Activated CD8-positive, alpha-beta memory T cell treated with anti-CD3 and anti-CD28 coated beads, Interleukin-2, amount 50 U/mL, for 1 hour (primary cell): ENCODE data around the gene SORBS2.
"Not testable (repeated sequence)": the region's sequence is repeated elsewhere in the genome, so short reads cannot be mapped to it uniquely, and the experiment has no call there.

Experiments used
- DNase-seq: peaks from one replicate; pipeline ENCODE4 v3.0.0-alpha.2; 2020; ENCODE audit errors: extremely low read depth

SORBS2 gene

DNA sequence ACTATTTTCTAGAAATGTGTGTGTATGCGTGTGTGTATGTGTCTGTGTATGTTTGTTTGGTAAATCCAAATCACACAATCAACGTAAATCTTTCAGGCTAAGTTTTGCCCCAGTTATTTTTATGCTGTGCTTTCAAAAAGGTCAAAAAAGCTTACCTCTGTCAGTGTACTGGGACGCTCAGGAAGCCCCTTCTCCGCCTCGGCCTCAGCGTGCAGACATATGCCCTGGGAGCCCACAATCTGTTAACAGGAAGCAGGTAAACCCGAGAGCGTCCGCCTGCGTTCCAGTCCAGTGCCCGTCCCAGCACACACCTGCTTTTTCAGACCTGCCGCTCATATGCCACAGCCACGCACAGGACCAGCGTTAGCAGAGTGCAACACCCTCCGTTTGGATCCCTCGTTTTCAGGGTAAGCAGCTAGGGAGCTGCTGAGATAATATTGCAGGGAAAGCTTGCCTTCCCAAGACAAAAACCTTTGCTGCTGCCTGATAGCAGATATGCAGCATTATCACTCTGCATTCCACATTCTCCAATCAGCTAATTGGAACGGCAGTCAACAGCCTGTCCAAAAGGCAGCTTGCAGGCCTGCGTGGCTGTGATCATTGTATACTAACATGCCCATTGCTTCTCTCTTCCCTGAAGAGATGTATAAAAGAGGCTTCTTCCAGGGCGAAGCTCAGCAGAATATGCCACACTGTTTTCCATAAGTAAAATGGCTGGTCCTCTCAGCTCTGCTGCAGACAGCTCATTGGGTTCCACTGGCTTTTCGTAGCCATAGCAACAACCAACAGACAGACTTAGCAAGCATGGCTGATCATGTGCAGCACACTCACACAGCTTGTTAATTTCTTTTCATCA is at the start of gene SORBS2:
Gene SORBS2 (minus strand): TSS at position 686 of the 856 bp plus-strand sequence. CDS start 121,623 bp downstream, outside the sequence.
- DNase-seq = no peak

DNA sequence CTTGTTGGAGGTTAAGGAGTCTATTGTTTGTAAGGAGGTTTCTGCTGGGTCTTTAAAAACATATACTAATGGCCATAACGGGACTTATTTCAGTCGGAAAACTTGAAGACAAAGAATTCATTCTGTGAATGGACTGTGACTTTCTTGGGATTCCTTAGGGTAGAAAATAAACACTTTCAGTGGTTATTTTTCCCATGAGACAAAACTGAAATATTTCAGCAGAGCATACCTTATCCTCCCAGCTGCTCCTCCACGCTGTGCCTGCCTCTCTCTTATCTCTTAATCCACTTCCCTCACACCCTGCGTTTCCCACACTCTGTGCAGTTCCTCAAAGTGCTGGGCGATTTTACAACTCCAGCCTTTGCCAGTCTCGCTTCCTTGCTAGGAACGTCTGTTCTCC is 47.1 kb upstream of the SORBS2 start:
- DNase-seq = no peak

DNA sequence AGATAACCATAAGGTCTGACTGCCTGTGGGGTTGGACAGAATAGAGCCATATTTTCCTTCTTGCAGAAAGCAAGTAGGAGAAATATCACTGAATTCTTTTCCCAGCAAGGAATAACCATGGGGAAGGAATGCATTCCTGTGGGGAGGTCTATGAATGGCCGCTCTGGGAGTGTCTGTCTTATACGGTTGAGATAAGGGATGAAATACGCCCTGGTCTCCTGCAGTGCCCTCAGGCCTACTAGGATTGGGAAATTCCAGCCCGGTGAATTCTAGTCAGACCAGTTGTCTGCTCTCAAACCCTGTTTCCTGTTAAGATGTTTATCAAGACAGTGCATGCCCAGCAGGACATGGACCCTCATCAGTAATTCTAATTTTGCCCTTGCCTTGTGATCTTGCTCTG is 45.6 kb upstream of the SORBS2 start:
- not testable (repeated sequence) for DNase-seq

GRCh38 chr4:185853841-185854240 is 41.8 kb upstream of the SORBS2 start:
- DNase-seq = no peak

GRCh38 chr4:185852961-185853360 is 41.0 kb upstream of the SORBS2 start:
- DNase-seq = no peak

DNA sequence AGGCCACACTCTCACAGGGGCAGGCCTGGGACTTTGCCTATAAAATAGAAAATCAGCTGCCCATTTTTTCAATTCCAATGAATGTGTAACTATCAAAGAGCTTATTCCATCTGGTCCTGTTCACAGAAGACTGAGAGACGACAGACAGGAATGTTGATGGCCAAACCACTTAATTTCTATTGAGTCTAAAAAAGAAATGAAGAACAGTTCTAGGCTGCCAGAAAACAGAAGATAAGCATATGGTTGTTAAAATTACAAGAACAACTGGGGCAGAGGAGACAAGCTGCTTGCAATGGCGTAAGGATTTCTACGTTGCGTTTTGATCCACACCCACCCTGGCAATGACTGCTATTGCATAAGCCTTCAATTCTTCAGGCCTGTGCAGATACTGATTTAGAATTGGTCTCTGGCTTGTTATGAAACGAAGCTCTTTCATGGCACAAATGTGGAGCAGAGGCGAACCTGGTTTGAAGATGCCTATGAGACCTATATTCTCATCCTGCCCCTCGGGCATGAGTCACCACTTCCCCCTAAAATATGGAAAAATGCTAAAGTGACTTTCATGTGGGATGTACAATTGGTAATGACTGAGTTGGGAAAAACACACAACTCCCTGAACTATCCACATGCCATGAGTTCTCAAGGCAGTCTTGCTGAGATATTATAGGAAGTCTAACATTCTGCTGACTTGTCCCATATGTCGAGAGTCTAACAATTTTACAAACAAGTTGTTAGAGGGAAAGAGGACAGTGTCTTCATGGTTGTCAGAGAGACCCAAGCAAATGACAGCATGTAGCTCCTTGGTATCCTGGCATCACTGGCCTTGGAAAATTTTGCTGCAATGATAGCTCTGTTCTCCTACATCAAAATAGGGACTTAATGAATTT is 37.9 kb upstream of the SORBS2 start:
- no peak for DNase-seq

- no peak for DNase-seq
Observed at GRCh38 chr4:185847352-185848097, 35.5 kb upstream of the SORBS2 start.

GRCh38 chr4:185846505-185847150 is 34.6 kb upstream of the SORBS2 start:
- no peak for DNase-seq

DNA sequence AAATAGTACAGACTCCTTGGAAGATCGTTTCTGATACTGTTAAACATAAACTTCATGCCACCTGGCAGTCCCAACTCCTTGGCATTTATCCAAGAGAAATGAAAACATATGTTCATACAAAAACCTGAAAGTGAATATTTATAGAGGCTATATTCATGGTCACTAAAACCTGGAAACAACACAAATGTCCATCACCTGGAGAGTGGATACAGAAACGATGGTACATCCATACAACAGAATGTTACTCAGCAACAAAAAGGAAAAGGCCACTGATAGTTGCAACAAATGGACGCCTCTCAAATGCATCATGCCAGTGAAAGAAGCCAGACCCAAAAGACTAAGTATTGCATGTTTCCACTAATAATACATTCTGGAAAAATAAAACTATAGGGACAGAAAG is 34.0 kb upstream of the SORBS2 start:
- DNase-seq = no peak

DNA sequence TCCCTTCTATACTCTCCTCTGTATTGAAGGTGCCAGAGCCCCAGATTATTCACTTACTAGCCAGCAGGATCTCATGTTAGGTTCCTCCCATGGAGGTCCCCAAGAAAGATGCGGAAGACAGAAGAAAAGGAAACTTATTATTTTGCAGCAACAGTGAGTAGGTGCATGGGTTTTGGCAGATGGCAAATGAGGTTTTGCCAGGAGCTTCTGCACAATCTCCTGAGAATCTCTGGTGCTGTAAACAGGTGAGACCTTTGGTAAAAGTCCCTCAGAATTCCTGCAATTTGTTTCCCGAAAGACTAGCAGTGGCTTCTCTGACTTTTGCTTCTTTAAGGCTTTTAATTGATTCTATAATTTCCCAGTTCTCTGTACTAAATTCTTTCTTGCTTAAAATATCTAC is 29.5 kb upstream of the SORBS2 start:
- DNase-seq = no peak

GRCh38 chr4:185840953-185841352 is 29.0 kb upstream of the SORBS2 start:
- DNase-seq = no peak

DNA sequence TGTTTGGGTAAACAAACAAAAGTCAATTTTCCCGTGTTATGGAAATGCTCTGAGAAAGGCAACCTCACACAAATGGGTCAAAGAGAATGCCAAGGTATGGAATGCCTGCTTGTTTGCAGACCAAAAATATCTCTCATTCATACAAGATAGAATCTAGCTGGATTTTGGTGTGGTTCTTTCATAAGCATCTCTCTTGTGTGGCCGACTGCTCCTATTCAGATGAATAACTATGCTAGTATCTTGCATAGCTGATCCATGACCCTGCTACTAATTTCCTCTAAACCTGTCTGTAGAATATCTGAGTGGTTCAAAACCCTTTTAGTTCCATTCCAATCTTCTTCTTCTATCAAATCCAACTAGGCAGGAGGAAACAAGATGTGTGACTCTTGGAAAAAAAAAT is 28.2 kb upstream of the SORBS2 start:
- DNase-seq = no peak

- no peak for DNase-seq
Observed at GRCh38 chr4:185839770-185840169, 27.8 kb upstream of the SORBS2 start.

DNA sequence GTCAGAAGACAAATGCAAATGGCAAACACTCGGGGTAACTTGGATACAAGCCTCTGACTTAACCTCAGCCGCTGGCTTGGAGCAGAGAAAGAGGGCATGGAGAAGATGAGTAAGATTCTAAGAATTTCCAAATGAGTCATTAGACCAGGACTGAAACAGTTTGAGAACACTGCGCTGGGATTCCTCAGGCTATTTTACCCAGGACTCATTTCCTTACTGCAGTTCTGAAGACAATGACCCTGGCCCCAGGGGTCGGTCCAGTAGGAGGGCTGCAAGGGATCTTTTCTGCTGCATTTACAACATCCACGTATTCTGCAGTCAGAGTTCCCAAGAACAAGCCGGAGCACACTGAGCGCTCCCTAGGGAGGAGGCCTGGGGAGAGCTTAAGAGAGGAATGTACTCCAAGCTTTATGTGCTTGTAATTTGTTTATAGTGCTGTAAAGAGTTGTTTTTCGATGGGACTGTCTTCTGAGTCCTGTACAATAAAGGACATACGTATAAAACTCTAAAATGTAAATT is 27.3 kb upstream of the SORBS2 start:
- no peak for DNase-seq

DNA sequence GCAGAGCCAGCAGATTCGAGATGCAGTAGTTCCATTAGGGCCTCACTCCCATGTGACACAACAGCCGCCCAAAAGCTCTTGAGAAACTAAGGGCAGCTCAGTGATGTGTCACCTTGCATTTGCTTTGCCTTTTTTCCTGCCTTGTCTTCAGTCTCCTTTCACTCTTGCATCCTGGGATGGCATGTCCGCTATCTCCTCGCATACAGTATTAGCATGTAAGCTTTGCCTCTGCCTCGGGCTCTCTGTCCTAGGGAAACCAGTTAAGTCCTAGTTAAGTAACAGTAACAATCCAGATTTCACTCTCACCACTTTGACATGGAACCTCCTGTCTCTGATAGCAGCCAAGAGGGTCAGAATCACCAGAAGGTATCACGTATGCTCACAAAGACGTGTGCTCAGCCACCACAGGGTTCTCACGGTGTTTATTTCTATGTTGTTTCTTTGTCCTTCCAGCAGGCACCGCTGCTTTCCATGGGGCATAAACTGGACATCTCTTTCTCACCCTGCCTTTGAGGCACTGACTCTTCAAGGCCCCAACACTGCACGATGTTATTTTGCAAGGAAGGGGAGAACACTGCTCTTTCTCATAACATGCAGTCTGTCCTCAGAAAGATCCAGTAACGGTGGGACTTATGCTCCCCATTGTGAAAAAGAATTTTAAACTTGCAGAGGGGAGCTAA is 26.7 kb upstream of the SORBS2 start:
- DNase-seq = no peak

DNA sequence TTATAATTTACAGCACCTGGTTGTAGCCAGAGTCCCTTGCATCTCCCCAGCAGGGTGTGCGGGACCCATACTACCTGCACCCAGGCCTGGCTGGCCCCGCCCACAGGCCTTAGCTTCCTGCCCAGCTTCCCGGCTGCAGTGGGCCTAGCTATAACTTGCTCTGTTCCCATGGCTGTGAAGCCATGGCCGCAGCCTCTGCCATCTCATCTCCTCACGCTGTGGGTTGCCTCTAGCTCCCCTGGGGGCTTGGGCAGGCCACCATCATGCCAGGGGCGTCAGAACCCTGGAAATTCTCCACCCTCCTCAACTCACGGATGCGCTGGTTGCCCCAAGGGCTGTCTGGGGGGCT is 26.1 kb upstream of the SORBS2 start:
- no peak for DNase-seq

DNA sequence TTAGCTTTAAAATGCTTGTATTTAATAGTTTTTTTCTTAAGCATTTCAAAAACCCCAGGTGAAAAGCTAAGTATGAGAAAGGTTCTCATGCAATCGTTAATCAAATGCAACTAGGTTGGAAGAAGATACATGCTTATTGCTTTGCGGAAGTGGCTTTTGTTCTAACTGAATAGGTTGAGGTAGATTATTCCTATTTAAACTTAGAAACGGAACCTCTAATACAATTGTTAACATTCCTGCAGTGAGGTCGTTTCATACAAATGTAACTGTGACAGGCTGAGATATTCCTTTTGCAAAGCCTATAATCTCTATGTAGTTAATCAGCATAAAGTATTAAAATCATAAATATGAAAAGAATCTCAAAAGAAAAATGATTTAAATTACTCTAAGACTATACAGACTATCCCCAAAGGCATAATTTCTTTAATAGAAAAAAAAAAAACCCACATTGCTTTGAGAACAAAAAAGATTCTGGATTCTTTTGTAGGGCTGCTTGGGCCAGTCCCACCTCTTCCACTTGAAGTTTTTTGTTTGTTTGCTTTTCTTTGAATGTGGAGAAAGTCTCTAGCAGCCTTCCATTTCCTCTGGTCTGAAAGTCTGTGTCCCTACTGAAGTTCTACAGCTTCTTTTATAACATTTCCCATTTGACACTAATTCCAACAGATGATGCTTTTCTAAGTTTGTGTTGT is 25.6 kb upstream of the SORBS2 start:
- no peak for DNase-seq

GRCh38 chr4:185836241-185837084 is 24.5 kb upstream of the SORBS2 start:
- no peak for DNase-seq

- no peak for DNase-seq
Observed at GRCh38 chr4:185835814-185836213, 23.8 kb upstream of the SORBS2 start.
